ENCODE measurements around the gene ZBTB8OS. TPM values are rescaled to one million over a fixed set of nuclear protein-coding genes. Genes with fewer than 3 reads are reported as not detected.

ZBTB8OS gene
- total and polyA plus RNA-seq, 4 donors = 12.3 to 33.8 (median 16.7) TPM

DNA sequence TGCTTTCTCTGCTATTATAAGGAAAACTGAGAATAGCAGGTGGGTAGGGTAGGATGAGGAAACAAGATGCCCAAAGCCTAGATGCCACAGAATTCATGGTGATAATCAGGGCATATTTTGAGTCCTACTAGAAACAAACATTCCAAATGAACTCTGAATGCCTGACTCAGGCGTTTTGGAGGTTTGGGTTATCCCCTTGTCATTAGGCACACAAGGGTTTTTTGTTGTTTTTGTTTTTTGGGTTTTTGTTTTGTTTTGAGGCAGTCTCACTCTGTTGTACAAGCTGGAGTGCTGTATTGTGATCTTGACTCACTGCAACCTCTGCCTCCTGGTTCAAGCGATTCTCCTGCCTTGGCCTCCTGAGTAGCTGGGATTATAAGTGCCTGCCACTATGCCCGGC is 33.0 kb upstream of the ZBTB8OS start:
- H3K4me1 ChIP-seq (ENCODE audit: control insufficient read depth in 4 of 4, insufficient read depth in 4 of 4, low read length in 3 of 4) = peaks cover 0 to 1% (median 0%) of the 10 kb centered on the region in 4 donors
- WGBS = 90% methylated on average over 3 of the region's 3 CpGs
- no peak overlapping the region for H3K27ac ChIP-seq (ENCODE audit: low read depth in 1 of 2, low read length in 2 of 2)

GRCh38 chr1:32681999-32682398 is 31.6 kb upstream of the ZBTB8OS start:
- WGBS = 43% methylated on average over 3 of the region's 3 CpGs
- H3K4me1 ChIP-seq (ENCODE audit: control insufficient read depth in 4 of 4, insufficient read depth in 4 of 4, low read length in 3 of 4) = peaks cover 0 to 1% (median 0%) of the 10 kb centered on the region in 4 donors
- H3K9me3 ChIP-seq (ENCODE audit: control insufficient read depth in 4 of 4, low read length in 3 of 4) = no peaks in the 10 kb centered on the region
- no peaks in the 10 kb centered on the region for H3K27me3 ChIP-seq (ENCODE audit: control insufficient read depth in 4 of 4, insufficient read depth in 4 of 4, low read length in 3 of 4)
- H3K4me3 ChIP-seq (ENCODE audit: low read depth in 1 of 3, low read length in 3 of 3) = no peak overlapping the region
- H3K9ac ChIP-seq (ENCODE audit: low read depth in 1 of 2, low read length in 2 of 2) = no peak overlapping the region
- peaks cover 5 to 54% (median 32%) of the 10 kb centered on the region in 4 donors for H3K36me3 ChIP-seq (ENCODE audit: control insufficient read depth in 4 of 4, insufficient read depth in 3 of 4, low read depth in 1 of 4, low read length in 3 of 4)
- TF ChIP-seq MAX (IDR thresholded peaks at IDR 0.05) = no peak
- no peak for TF ChIP-seq JUND (IDR thresholded peaks at IDR 0.05)
- no peak for TF ChIP-seq RAD21 (IDR thresholded peaks at IDR 0.05)
- no peak for TF ChIP-seq GABPA (IDR thresholded peaks at IDR 0.05 in 1 of 2, conservative IDR thresholded peaks at IDR 0.05 in 1 of 2)
- no peak for TF ChIP-seq FOXA1 (IDR thresholded peaks at IDR 0.05)
- no peak for TF ChIP-seq EGR1 (IDR thresholded peaks at IDR 0.05; ENCODE audit: low read depth in 2 of 2)
- TF ChIP-seq TAF1 (conservative IDR thresholded peaks at IDR 0.05) = no peak
- TF ChIP-seq YY1 (IDR thresholded peaks at IDR 0.05) = no peak
- DNase-seq (ENCODE audit: low spot score) = no peak
- no peak overlapping the region for H3K27ac ChIP-seq (ENCODE audit: low read depth in 1 of 2, low read length in 2 of 2)

More for the DNA sequence above, 33.0 kb upstream of the ZBTB8OS start:
- no peak for TF ChIP-seq HNF4G (IDR thresholded peaks at IDR 0.05)
- TF ChIP-seq TAF1 (conservative IDR thresholded peaks at IDR 0.05) = no peak
- no peak for TF ChIP-seq MAX (IDR thresholded peaks at IDR 0.05)
- TF ChIP-seq JUND (IDR thresholded peaks at IDR 0.05) = no peak
- TF ChIP-seq FOXA2 (IDR thresholded peaks at IDR 0.05) = no peak
- TF ChIP-seq, protein P1, sequence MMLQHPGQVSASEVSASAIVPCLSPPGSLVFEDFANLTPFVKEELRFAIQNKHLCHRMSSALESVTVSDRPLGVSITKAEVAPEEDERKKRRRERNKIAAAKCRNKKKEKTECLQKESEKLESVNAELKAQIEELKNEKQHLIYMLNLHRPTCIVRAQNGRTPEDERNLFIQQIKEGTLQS (IDR thresholded peaks at IDR 0.05) = no peak
- DNase-seq (ENCODE audit: low spot score) = no peak
- Histone ChIP-seq H3K9ac (ENCODE audit: low read depth in 1 of 2, low read length in 2 of 2) (no peak overlapping the region), H3K27me3 (ENCODE audit: control insufficient read depth in 4 of 4, insufficient read depth in 4 of 4, low read length in 3 of 4) (no peaks in the 10 kb centered on the region), H3K4me3 (ENCODE audit: low read depth in 1 of 3, low read length in 3 of 3) (no peak overlapping the region), H3K36me3 (ENCODE audit: control insufficient read depth in 4 of 4, insufficient read depth in 3 of 4, low read depth in 1 of 4, low read length in 3 of 4) (peaks cover 3 to 43% (median 23%) of the 10 kb centered on the region in 4 donors), H3K9me3 (ENCODE audit: control insufficient read depth in 4 of 4, low read length in 3 of 4) (no peaks in the 10 kb centered on the region)

DNA sequence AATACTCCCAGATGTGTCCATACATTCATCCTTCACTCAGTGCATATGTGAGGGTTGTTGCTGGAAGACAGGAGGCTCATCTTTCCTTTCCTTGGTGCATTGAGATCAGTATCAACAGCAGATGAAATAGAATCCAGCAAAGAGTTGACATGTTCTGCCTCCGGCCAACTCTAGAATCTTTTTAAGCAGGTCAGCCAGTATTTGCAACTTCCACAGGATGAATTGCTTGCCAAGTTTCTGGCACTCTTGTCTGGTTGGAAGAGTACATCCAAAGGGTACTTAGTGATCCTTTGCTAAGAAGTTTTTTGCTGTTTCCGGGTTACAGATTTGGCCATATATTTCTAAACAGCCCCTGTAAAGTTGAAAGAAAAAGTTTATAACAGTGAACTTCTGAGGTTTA is 31.2 kb upstream of the ZBTB8OS start:
- Histone ChIP-seq H3K4me1 (ENCODE audit: control insufficient read depth in 4 of 4, insufficient read depth in 4 of 4, low read length in 3 of 4) (peaks cover 0 to 1% (median 0%) of the 10 kb centered on the region in 4 donors), H3K9ac (ENCODE audit: low read depth in 1 of 2, low read length in 2 of 2) (no peak overlapping the region), H3K9me3 (ENCODE audit: control insufficient read depth in 4 of 4, low read length in 3 of 4) (no peaks in the 10 kb centered on the region), H3K27ac (ENCODE audit: low read depth in 1 of 2, low read length in 2 of 2) (no peak overlapping the region), H3K36me3 (ENCODE audit: control insufficient read depth in 4 of 4, insufficient read depth in 3 of 4, low read depth in 1 of 4, low read length in 3 of 4) (peaks cover 7 to 57% (median 30%) of the 10 kb centered on the region in 4 donors), H3K27me3 (ENCODE audit: control insufficient read depth in 4 of 4, insufficient read depth in 4 of 4, low read length in 3 of 4) (no peaks in the 10 kb centered on the region), H3K4me3 (ENCODE audit: low read depth in 1 of 3, low read length in 3 of 3) (no peak overlapping the region)
- TF ChIP-seq HNF4G (IDR thresholded peaks at IDR 0.05) (no peak), RAD21 (IDR thresholded peaks at IDR 0.05) (no peak), HNF4A (conservative IDR thresholded peaks at IDR 0.05) (no peak), ZBTB33 (IDR thresholded peaks at IDR 0.05) (no peak), REST (IDR thresholded peaks at IDR 0.05) (no peak), RXRA (IDR thresholded peaks at IDR 0.05) (no peak), SP1 (IDR thresholded peaks at IDR 0.05) (no peak), FOXA2 (IDR thresholded peaks at IDR 0.05) (no peak), GABPA (IDR thresholded peaks at IDR 0.05 in 1 of 2, conservative IDR thresholded peaks at IDR 0.05 in 1 of 2) (no peak), JUND (IDR thresholded peaks at IDR 0.05) (no peak), EGR1 (IDR thresholded peaks at IDR 0.05; ENCODE audit: low read depth in 2 of 2) (no peak), TAF1 (conservative IDR thresholded peaks at IDR 0.05) (no peak), MAX (IDR thresholded peaks at IDR 0.05) (no peak), FOXA1 (IDR thresholded peaks at IDR 0.05) (no peak), NR2F2 (IDR thresholded peaks at IDR 0.05) (no peak), YY1 (IDR thresholded peaks at IDR 0.05) (no peak)
- TF ChIP-seq, protein P1 (IDR thresholded peaks at IDR 0.05) = no peak
- DNase-seq (ENCODE audit: low spot score) = no peak
- WGBS = 30% methylated on average over 2 of the region's 2 CpGs
